Fibroblast of pulmonary artery (primary cell): ENCODE measurements around the gene TMEM139.

Experiments used
- DNase-seq: peaks from one replicate; pipeline ENCODE4 v3.0.0-alpha.2; 2010; ENCODE audit warnings: low read depth
- H3K4me3 ChIP-seq: replicated peaks from 2 replicates; pipeline ENCODE4 v1.5.1; 2011; ENCODE audit warnings: low read depth, mild to moderate bottlenecking, control low read depth, low read length, moderate library complexity
- TF ChIP-seq, protein P1 (sequence below): IDR thresholded peaks from 2 replicates; pipeline ENCODE4 v1.5.1; 2011; ENCODE audit warnings: mild to moderate bottlenecking, control low read depth, low read length, inconsistent platforms; ENCODE audit errors: missing control alignments

TMEM139 gene

DNA sequence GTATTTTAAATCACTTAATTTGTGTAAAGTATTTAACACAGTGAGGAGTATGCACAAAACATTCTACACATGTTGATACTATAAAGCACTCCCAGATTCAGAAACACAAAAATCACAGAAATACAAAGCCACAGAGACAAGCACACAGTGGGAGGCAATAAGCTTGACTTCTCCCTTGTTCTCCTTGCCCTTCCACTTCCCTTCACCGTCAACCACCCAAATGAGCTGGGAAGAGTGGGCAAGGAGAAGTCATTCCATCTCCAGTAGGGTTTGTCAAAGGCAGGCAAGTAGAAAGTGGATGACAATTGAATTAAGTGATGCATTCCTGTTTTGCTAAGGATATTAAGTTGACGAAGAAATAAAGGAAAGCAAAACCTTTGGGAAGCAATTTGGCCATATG is 4.2 kb upstream of the TMEM139 start:
- TF ChIP-seq, protein P1, sequence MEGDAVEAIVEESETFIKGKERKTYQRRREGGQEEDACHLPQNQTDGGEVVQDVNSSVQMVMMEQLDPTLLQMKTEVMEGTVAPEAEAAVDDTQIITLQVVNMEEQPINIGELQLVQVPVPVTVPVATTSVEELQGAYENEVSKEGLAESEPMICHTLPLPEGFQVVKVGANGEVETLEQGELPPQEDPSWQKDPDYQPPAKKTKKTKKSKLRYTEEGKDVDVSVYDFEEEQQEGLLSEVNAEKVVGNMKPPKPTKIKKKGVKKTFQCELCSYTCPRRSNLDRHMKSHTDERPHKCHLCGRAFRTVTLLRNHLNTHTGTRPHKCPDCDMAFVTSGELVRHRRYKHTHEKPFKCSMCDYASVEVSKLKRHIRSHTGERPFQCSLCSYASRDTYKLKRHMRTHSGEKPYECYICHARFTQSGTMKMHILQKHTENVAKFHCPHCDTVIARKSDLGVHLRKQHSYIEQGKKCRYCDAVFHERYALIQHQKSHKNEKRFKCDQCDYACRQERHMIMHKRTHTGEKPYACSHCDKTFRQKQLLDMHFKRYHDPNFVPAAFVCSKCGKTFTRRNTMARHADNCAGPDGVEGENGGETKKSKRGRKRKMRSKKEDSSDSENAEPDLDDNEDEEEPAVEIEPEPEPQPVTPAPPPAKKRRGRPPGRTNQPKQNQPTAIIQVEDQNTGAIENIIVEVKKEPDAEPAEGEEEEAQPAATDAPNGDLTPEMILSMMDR, result no peak
- no peak for DNase-seq
- H3K4me3 ChIP-seq, result no peak overlapping the region

DNA sequence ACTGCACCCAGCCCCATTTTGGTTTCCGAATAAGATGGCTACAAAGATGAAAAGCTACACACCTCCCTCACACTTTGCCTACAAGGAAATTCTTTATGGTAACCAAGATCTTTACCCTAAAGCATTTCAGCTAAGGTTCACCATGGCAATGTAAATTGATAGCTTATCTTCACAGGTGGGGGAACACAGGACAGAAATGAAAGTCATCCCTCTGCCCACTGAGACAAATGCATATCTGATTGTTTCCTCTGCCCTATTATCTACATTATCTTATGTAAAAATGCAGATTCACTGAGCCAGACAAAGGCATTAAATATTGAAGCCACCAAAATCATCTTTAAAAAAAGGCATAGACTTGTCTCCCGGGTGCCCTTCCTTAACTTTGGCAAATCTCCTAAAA is 3.2 kb upstream of the TMEM139 start:
- TF ChIP-seq, protein P1, result no peak
- no peak for DNase-seq
- H3K4me3 ChIP-seq, result no peak overlapping the region

DNA sequence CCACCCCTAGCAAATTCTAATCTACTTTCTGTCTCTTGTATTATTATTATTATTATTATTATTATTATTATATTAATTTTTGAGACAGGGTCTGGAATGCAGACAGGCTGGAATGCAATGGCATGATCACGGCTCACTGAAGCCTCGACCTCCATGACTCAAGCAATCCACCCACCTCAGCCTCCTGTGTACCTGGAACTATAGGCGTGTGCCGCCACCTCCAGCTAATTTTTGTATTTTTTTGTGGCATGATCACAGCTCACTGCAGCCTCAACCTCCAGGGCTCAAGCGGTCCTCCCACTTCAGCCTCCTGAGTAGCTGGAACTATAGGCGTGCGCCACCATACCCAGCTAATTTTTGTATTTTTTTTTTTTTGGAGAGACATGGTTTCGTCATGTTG is 2.6 kb upstream of the TMEM139 start:
- TF ChIP-seq, protein P1, result no peak
- H3K4me3 ChIP-seq, result no peak overlapping the region
- no peak for DNase-seq

DNA sequence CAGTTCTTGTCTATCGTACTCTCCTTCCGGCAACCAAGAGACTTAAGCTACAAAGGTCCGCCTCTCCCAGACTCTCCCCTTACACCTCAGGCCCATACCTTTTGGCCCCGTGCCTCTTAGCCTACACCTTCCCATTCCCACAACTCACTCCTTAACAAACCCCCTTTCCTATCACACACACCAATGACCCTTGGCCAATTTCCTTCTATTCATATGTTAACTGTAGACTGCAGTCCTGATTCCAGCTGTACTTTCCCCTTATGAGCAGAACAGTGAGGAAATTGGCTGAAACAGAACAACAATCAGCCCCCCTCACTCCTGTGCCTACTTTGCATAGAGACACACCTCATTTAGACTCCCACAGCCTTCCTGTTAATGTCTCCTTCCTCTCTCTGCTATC is 1.4 kb upstream of the TMEM139 start:
- no peak overlapping the region for H3K4me3 ChIP-seq
- no peak for DNase-seq
- TF ChIP-seq, protein P1, result no peak

DNA sequence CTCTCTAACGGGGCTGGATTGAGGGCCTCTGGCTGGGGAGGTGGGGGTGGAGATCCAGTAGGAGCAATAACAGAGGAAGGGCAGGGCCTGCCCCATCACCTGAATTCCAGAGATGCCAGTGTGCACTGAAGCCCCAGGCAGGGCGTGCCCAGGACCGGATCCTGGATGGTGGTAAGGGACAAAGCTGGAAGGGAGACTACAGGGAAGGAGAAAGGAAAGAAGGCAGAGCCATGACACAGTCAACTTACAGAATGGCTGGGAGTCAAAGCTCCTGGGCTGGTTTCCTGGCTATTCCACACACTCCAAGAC is 666 bp downstream of the TMEM139 start:
- H3K4me3 ChIP-seq, result no peak overlapping the region
- TF ChIP-seq, protein P1, result no peak
- no peak for DNase-seq

DNA sequence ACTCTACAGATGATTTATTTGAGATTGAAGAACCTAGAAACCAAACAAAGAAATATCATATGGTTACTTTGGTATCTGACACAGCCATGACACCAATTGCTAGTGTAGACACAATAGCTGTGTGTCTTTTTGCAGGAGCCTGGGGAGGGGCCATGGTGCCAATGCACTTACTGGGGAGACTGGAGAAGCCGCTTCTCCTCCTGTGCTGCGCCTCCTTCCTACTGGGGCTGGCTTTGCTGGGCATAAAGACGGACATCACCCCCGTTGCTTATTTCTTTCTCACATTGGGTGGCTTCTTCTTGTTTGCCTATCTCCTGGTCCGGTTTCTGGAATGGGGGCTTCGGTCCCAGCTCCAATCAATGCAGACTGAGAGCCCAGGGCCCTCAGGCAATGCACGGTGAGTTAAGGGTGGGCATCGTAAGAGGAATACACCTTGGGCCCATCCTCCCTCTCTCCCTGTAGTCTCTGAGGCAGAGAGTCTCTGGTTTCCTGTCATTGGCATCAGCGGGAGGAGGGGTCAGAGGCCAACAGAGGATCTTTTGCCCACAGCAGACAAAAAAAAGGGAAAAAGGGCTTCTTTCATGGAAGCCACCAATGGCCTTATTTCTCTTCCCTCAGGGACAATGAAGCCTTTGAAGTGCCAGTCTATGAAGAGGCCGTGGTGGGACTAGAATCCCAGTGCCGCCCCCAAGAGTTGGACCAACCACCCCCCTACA is 1.2 kb downstream of the TMEM139 start:
- TF ChIP-seq, protein P1, result no peak
- DNase-seq, result no peak
- H3K4me3 ChIP-seq, result no peak overlapping the region

DNA sequence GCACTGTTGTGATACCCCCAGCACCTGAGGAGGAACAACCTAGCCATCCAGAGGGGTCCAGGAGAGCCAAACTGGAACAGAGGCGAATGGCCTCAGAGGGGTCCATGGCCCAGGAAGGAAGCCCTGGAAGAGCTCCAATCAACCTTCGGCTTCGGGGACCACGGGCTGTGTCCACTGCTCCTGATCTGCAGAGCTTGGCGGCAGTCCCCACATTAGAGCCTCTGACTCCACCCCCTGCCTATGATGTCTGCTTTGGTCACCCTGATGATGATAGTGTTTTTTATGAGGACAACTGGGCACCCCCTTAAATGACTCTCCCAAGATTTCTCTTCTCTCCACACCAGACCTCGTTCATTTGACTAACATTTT is 1.7 kb downstream of the TMEM139 start:
- no peak overlapping the region for H3K4me3 ChIP-seq
- no peak for DNase-seq
- TF ChIP-seq, protein P1, result no peak
